IMR-90 (cell line): ENCODE results near the gene PRKAG2. TPM values are rescaled to one million over a fixed set of nuclear protein-coding genes. Genes with fewer than 3 reads are reported as not detected.

ENCODE experiments used
- ATAC-seq: fragments of 200-7000 bp; cut with Tn5 transposase; 2 replicates; pipeline ENCODE4 v1.9.1; 2020; ENCODE audit warnings: low read depth, mild to moderate bottlenecking, moderate library complexity
- BruUV-seq: library from RNA; stranded (reverse); fragments of 400-500 nt; replicated peaks from 2 replicates; lab custom pipeline; 2021; lab: Mats Ljungman, UMichigan
- CTCF ChIA-PET: fragments of 300-600 bp; formaldehyde crosslinking; extraction: SDS; loops from one replicate; lab custom pipeline; 2021; ENCODE audit warnings: antibody characterized with exemption; lab: Yijun Ruan, JAX
- POLR2A ChIA-PET: fragments of 300-600 bp; sonication (Branson Sonifier 250); formaldehyde crosslinking; loops from one replicate; lab custom pipeline; 2022; ENCODE audit warnings: antibody characterized with exemption; ENCODE audit not compliant: unreplicated experiment; lab: Charles Lee
- DNase-seq: peaks from one replicate; pipeline ENCODE4 v3.0.0; 2013
- H2AFZ ChIP-seq: replicated peaks from 2 replicates; pipeline ENCODE3; 2013; ENCODE audit warnings: low read length, mild to moderate bottlenecking; ENCODE audit not compliant: poor library complexity
- H2AK5ac ChIP-seq: 2 replicates; pipeline ENCODE4 v1.6.1; 2013; ENCODE audit warnings: low read depth, low read length, inconsistent platforms
- H2AK9ac ChIP-seq: replicated peaks from 2 replicates; pipeline ENCODE3; 2013; ENCODE audit warnings: mild to moderate bottlenecking, low read depth, low read length, moderate library complexity; ENCODE audit not compliant: poor library complexity
- H2BK120ac ChIP-seq: 2 replicates; pipeline ENCODE4 v1.6.1; 2013; ENCODE audit warnings: low read depth, low read length, inconsistent platforms
- H2BK15ac ChIP-seq: 3 replicates; pipeline ENCODE4 v1.6.1; 2013; ENCODE audit warnings: low read depth, low read length, inconsistent platforms
- H2BK20ac ChIP-seq: 2 replicates; pipeline ENCODE4 v1.6.1; 2013; ENCODE audit warnings: low read depth, mild to moderate bottlenecking, inconsistent platforms, low read length, moderate library complexity
- H2BK5ac ChIP-seq: 2 replicates; pipeline ENCODE4 v1.6.1; 2013; ENCODE audit warnings: mild to moderate bottlenecking, low read depth, low read length, inconsistent platforms; ENCODE audit not compliant: poor library complexity, severe bottlenecking
- H3K14ac ChIP-seq: replicated peaks from 2 replicates; pipeline ENCODE4 v1.6.1; 2013; ENCODE audit warnings: low read depth, low read length, inconsistent platforms
- H3K18ac ChIP-seq: 2 replicates; pipeline ENCODE4 v1.6.1; 2013; ENCODE audit warnings: low read depth, low read length, control low read depth
- H3K23ac ChIP-seq: 2 replicates; pipeline ENCODE4 v1.6.1; 2013; ENCODE audit warnings: low read depth, low read length, inconsistent platforms
- H3K27ac ChIP-seq: 2 replicates; pipeline ENCODE4 v1.5.1; 2013; ENCODE audit warnings: mild to moderate bottlenecking, control low read depth, low read length; ENCODE audit not compliant: insufficient read depth
- H3K27me3 ChIP-seq: 2 replicates; pipeline ENCODE4 v1.6.1; 2013; ENCODE audit warnings: low read length; ENCODE audit not compliant: control insufficient read depth, insufficient read depth
- H3K36me3 ChIP-seq: 2 replicates; pipeline ENCODE4 v1.6.1; 2013; ENCODE audit warnings: low read length, mixed read lengths; ENCODE audit not compliant: control insufficient read depth, insufficient read depth
- H3K4ac ChIP-seq: 2 replicates; pipeline ENCODE4 v1.6.1; 2013; ENCODE audit warnings: low read depth, low read length, inconsistent platforms
- H3K4me1 ChIP-seq: 2 replicates; pipeline ENCODE4 v1.6.1; 2013; ENCODE audit warnings: low read length, mixed read lengths; ENCODE audit not compliant: control insufficient read depth, insufficient read depth
- H3K4me2 ChIP-seq: 2 replicates; pipeline ENCODE4 v1.6.1; 2013; ENCODE audit warnings: low read depth, mild to moderate bottlenecking, control low read depth, low read length, moderate library complexity
- H3K4me3 ChIP-seq: 2 replicates; pipeline ENCODE4 v1.5.1; 2013; ENCODE audit warnings: low read depth, mild to moderate bottlenecking, control low read depth, low read length, moderate library complexity; ENCODE audit not compliant: insufficient read depth
- H3K56ac ChIP-seq: 2 replicates; pipeline ENCODE4 v1.6.1; 2013; ENCODE audit warnings: low read length, inconsistent platforms; ENCODE audit not compliant: insufficient read depth; ENCODE audit errors: extremely low read depth
- H3K79me1 ChIP-seq, 2 experiments: 2 replicates each; pipeline ENCODE4 v1.6.1; 2013; ENCODE audit warnings: low read length in 2 of 2, inconsistent platforms in 1 of 2, low read depth in 1 of 2
- H3K9ac ChIP-seq: 2 replicates; pipeline ENCODE4 v1.6.1; 2013; ENCODE audit warnings: low read depth, low read length, control low read depth
- H3K9me1 ChIP-seq: 2 replicates; pipeline ENCODE4 v1.6.1; 2013; ENCODE audit warnings: low read length, inconsistent platforms; ENCODE audit not compliant: insufficient read depth
- H3K9me3 ChIP-seq: 2 replicates; pipeline ENCODE4 v1.6.1; 2013; ENCODE audit warnings: low read length; ENCODE audit not compliant: control insufficient read depth, insufficient read depth
- H4K20me1 ChIP-seq: 2 replicates; pipeline ENCODE4 v1.6.1; 2013; ENCODE audit warnings: low read length, inconsistent platforms; ENCODE audit not compliant: insufficient read depth
- H4K5ac ChIP-seq: 2 replicates; pipeline ENCODE4 v1.6.1; 2013; ENCODE audit warnings: mild to moderate bottlenecking, low read depth, low read length, control low read depth
- H4K8ac ChIP-seq, 2 experiments: 2 replicates each; pipeline ENCODE4 v1.6.1; 2013; ENCODE audit warnings: low read depth in 2 of 2, low read length in 2 of 2, control low read depth in 1 of 2, inconsistent platforms in 1 of 2
- H4K91ac ChIP-seq: 2 replicates; pipeline ENCODE4 v1.6.1; 2013; ENCODE audit warnings: low read depth, low read length, inconsistent platforms; ENCODE audit not compliant: insufficient read depth
- CEBPB ChIP-seq: IDR thresholded peaks from 2 replicates; pipeline ENCODE4 v1.6.1; 2012; ENCODE audit warnings: low read depth, low read length, improper control_type of control experiment
- CHD1 ChIP-seq: IDR thresholded peaks from 2 replicates; pipeline ENCODE4 v1.6.1; 2012; ENCODE audit warnings: low read depth, low read length, improper control_type of control experiment
- FOS ChIP-seq: fragments of 150-350 bp; IDR thresholded peaks from 2 replicates; pipeline ENCODE4 v1.6.1; 2016; ENCODE audit warnings: low read depth, low read length
- MXI1 ChIP-seq: IDR thresholded peaks from 2 replicates; pipeline ENCODE4 v1.6.1; 2012; ENCODE audit warnings: low read depth, mild to moderate bottlenecking, low read length, moderate library complexity, borderline replicate concordance
- POLR2A ChIP-seq: IDR thresholded peaks from 2 replicates; pipeline ENCODE4 v1.6.1; 2012; ENCODE audit warnings: mild to moderate bottlenecking, low read depth, low read length
- RAD21 ChIP-seq: IDR thresholded peaks from 2 replicates; pipeline ENCODE4 v1.6.1; 2012; ENCODE audit warnings: low read length, improper control_type of control experiment
- RCOR1 ChIP-seq: IDR thresholded peaks from 2 replicates; pipeline ENCODE4 v1.6.1; 2012; ENCODE audit warnings: mild to moderate bottlenecking, low read length, improper control_type of control experiment; ENCODE audit not compliant: insufficient replicate concordance
- RFX5 ChIP-seq: IDR thresholded peaks from 2 replicates; pipeline ENCODE4 v1.8.0; 2012; ENCODE audit warnings: low read depth, mild to moderate bottlenecking, low read length, moderate library complexity
- SMC3 ChIP-seq: fragments of 150-350 bp; IDR thresholded peaks from 2 replicates; pipeline ENCODE4 v1.6.1; 2016; ENCODE audit warnings: low read depth, mild to moderate bottlenecking, antibody characterized with exemption, low read length, moderate library complexity
- USF2 ChIP-seq: fragments of 150-350 bp; IDR thresholded peaks from 2 replicates; pipeline ENCODE4 v1.6.1; 2017; ENCODE audit warnings: mild to moderate bottlenecking, antibody characterized with exemption, low read length, low read depth
- WGBS, 2 experiments: methylation state at CpG; one replicate each; pipeline versions ENCODE4 v1.1.5 to v1.1.7; 2013; ENCODE audit warnings: missing lambda C conversion rate in 2 of 2; ENCODE audit not compliant: insufficient read length in 1 of 2; ENCODE audit errors: extremely low coverage in 2 of 2; 5-methylcytosine and 5-hydroxymethylcytosine counted together
- dilution Hi-C: fragments of 300-500 bp; cut with HindIII; formaldehyde crosslinking; loops from one replicate; pipeline ENCODE4 v1.14.3; 2018; ENCODE audit warnings: low sequenced_read_pairs; ENCODE audit not compliant: unreplicated experiment
- in situ Hi-C: fragments of 300-500 bp; cut with MboI; formaldehyde crosslinking; loops from 3 replicates; pipeline ENCODE4 v1.14.3; 2019; ENCODE audit warnings: low sequenced_read_pairs, inconsistent platforms, mixed read lengths
- intact Hi-C: fragments of 100-400 bp; cut with micrococcal nuclease; formaldehyde crosslinking; loops from 2 replicates; pipeline ENCODE4 v1.10.0; 2022
- polyA plus RNA-seq, 3 experiments: library from polyadenylated mRNA; depleted of rRNA; stranded (reverse); fragments of >200 nt; gene quantifications; 2 replicates each; pipeline ENCODE4 v1.2.3, GENCODE V29; 2012; ENCODE audit warnings: low replicate concordance in 1 of 3
- total RNA-seq: library from RNA; depleted of rRNA; stranded (reverse); fragments of >200 nt; gene quantifications from 2 replicates; pipeline ENCODE4 v1.2.3, GENCODE V29; 2012

Gene PRKAG2
- total and polyA plus RNA-seq, 2 of the 4 experiments (the other 2 are of a cell fraction), result 15.4 to 21.6 TPM

GRCh38 chr7:151769188-151769821 lies 107.6 kb downstream of the PRKAG2 start:
- Histone ChIP-seq H3K18ac (no peak overlapping the region), H3K56ac (no peak overlapping the region), H2BK15ac (no peak overlapping the region), H3K9ac (no peak overlapping the region), H4K8ac (no peak overlapping the region), H3K27ac (no peak overlapping the region), H3K23ac (no peak overlapping the region), H3K27me3 (peaks cover 82% of the 10 kb centered on the region), H2BK5ac (no peak overlapping the region), H2BK120ac (no peak overlapping the region), H3K9me3 (peaks cover 3% of the 10 kb centered on the region; the same call in 1 of the 2 replicates), H3K14ac (no peak overlapping the region), H4K5ac (no peak overlapping the region), H4K20me1 (no peaks in the 10 kb centered on the region), H2AK9ac (no peak overlapping the region), H3K36me3 (no peaks in the 10 kb centered on the region), H3K9me1 (no peaks in the 10 kb centered on the region), H4K91ac (no peak overlapping the region), H3K4ac (no peak overlapping the region), H3K4me1 (no peaks in the 10 kb centered on the region), H3K4me3 (no peak overlapping the region), H3K79me1 (no peaks in the 10 kb centered on the region), H3K4me2 (no peak overlapping the region), H2AFZ (peak overlapping the region; percentile 6), H2BK20ac (no peak overlapping the region), H2AK5ac (no peak overlapping the region)
- TF ChIP-seq MXI1, result no peak
- no peak for TF ChIP-seq RFX5
- TF ChIP-seq POLR2A, result no peak
- TF ChIP-seq RAD21, result no peak
- no peak for TF ChIP-seq FOS
- no peak for TF ChIP-seq CHD1
- TF ChIP-seq RCOR1, result no peak
- TF ChIP-seq USF2, result no peak
- no peak for TF ChIP-seq SMC3
- no peak for TF ChIP-seq CEBPB
- intact Hi-C loops, result no loop called here
- DNase-seq (no peak), ATAC-seq (no peak)
- ChIA-PET POLR2A (no interaction called here), CTCF (no interaction called here)
- in situ Hi-C loops, result loop anchor here (25.0 kb wide), 2 partner anchors 307 to 407 kb away; no protein-coding TSS in a partner anchor
- dilution Hi-C loops, result no loop called here
- WGBS, 2 experiments, result 10% methylated on average over 2 of the region's 11 CpGs; no CpG with 5 or more reads in 1 of the 2 experiments
- BruUV-seq, result no TSS peak
